Heart left ventricle (tissue), 16 donors: Measurements from ENCODE around the gene HIPK2. TPM values are rescaled to one million over a fixed set of nuclear protein-coding genes. Genes with fewer than 3 reads are reported as not detected.

ENCODE experiments used
- ATAC-seq, 4 donors: fragments of 200-7000 bp; cut with Tn5 transposase; one replicate each; pipeline ENCODE4 v1.9.1; 2020 to 2022; ENCODE audit warnings: moderate library complexity in 4 of 4, mild to moderate bottlenecking in 3 of 4, moderate number of reproducible peaks in 1 of 4
- DNase-seq, 5 donors: peaks; one replicate each; pipeline ENCODE4 v3.0.0-alpha.2; 2020
- H3K27ac ChIP-seq, 12 donors: fragments of 200-600 bp; sonication (generic) in 4 of 12; one replicate each; pipeline versions ENCODE4 v1.5.0 to v1.8.0; 2016 to 2022; ENCODE audit warnings: mild to moderate bottlenecking in 2 of 12
- H3K27me3 ChIP-seq, 9 donors: fragments of 200-600 bp; sonication (generic) in 2 of 9; one replicate each; pipeline versions ENCODE4 v1.5.1 to v1.8.0; 2016 to 2022; ENCODE audit warnings: mild to moderate bottlenecking in 3 of 9
- H3K36me3 ChIP-seq, 9 donors: fragments of 200-600 bp; sonication (generic) in 2 of 9; one replicate each; pipeline versions ENCODE4 v1.5.0 to v1.8.0; 2018 to 2022; ENCODE audit warnings: mild to moderate bottlenecking in 2 of 9
- H3K4me1 ChIP-seq, 12 donors: fragments of 200-600 bp; sonication (generic) in 4 of 12; one replicate each; pipeline versions ENCODE4 v1.5.0 to v1.8.0; 2016 to 2022; ENCODE audit warnings: mild to moderate bottlenecking in 3 of 12
- H3K4me3 ChIP-seq, 12 donors: fragments of 200-600 bp; sonication (generic) in 4 of 12; one replicate each; pipeline versions ENCODE4 v1.5.0 to v1.8.0; 2017 to 2022; ENCODE audit warnings: mild to moderate bottlenecking in 9 of 12, moderate library complexity in 4 of 12
- H3K9me3 ChIP-seq, 12 donors: fragments of 200-600 bp; sonication (generic) in 4 of 12; one replicate each; pipeline versions ENCODE4 v1.5.0 to v1.8.0; 2016 to 2022; ENCODE audit warnings: mild to moderate bottlenecking in 1 of 12
- POLR2A ChIP-seq, 2 donors: fragments of 450-650 bp; IDR thresholded peaks; one replicate each; pipeline ENCODE4 v1.6.1; 2017; ENCODE audit warnings: antibody characterized with exemption in 2 of 2, mild to moderate bottlenecking in 2 of 2, moderate library complexity in 2 of 2
- WGBS, 4 donors: extraction: QIAGEN DNeasy Blood & Tissue Kit in 2 of 4; methylation state at CpG; one replicate each; pipeline versions ENCODE4 v1.1.5 to v1.1.7; 2013 to 2018; 5-methylcytosine and 5-hydroxymethylcytosine counted together
- intact Hi-C, 10 donors: fragments of 100-400 bp; cut with DNase I; formaldehyde crosslinking; loops; one replicate each; pipeline versions ENCODE4 v1.11.1 to v1.14.2; 2022
- polyA plus RNA-seq, 2 donors: library from polyadenylated mRNA; stranded (reverse); fragments of 200-250 nt; gene quantifications; one replicate each; pipeline ENCODE4 v1.2.3, GENCODE V29; 2013
- total RNA-seq, 9 donors: library from RNA; depleted of rRNA in 2 of 9; stranded (reverse); fragments of >200 nt in 2 of 9; fragmentation: NEBNext Ultra II Directional in 3 of 9; extraction: Animal tissue kit (Norgen Biotek cat#: 25700) in 3 of 9; gene quantifications; one replicate each; pipeline versions ENCODE4 v1.1.0 to v1.2.4, GENCODE V29; 2016 to 2023
- TF ChIP-seq, protein P1 (sequence below), 12 donors: fragments of 200-600 bp; sonication (generic) in 4 of 12; IDR thresholded peaks; one replicate each; pipeline versions ENCODE4 v1.5.0 to v1.8.0; 2018 to 2022; ENCODE audit warnings: antibody characterized with exemption in 12 of 12, mild to moderate bottlenecking in 5 of 12
- donor health status: ischemic (EF 13 %, LVEDD 7.1; RV severe dilation, severe dysfunction).
- donor health status: healthy with polysubstance abuse.
- donor health status: DM: no; HTN: yes; CAD: no.
- donor health status: DM: no; HTN: no; CAD: no.
- donor health status: ischemic (EF 25% LVEDD 6.9; RV normal size, moderate dysfunction).
- donor health status: ischemic (EF 25% LVEDD 5.7; RV mildly dilated, moderate dysfunction).
- donor health status: healthy.
- donor health status: DM: yes; HTN: yes; CAD: no.
- donor health status: ischemic (EF 35%, LVEDD 5.7; RV mildly dilated, moderate dysfunction).
- donor health status: nonischemic (EF 11% LVEDD 7.7; RV severe dilation, severe dysfunction).
- donor health status: DM: yes; HTN: yes; CAD: no.
- donor health status: PGD.
- donor health status: ischemic (EF 29% LVEDD 5.4; RV normal size, mild dysfunction).
- donor health status: nonischemic (EF 23%, LVEDD 6.1; RV moderate dilation, normal function).

Gene HIPK2
- total and polyA plus RNA-seq, 11 donors = 43.2 to 244 (median 143) TPM

DNA sequence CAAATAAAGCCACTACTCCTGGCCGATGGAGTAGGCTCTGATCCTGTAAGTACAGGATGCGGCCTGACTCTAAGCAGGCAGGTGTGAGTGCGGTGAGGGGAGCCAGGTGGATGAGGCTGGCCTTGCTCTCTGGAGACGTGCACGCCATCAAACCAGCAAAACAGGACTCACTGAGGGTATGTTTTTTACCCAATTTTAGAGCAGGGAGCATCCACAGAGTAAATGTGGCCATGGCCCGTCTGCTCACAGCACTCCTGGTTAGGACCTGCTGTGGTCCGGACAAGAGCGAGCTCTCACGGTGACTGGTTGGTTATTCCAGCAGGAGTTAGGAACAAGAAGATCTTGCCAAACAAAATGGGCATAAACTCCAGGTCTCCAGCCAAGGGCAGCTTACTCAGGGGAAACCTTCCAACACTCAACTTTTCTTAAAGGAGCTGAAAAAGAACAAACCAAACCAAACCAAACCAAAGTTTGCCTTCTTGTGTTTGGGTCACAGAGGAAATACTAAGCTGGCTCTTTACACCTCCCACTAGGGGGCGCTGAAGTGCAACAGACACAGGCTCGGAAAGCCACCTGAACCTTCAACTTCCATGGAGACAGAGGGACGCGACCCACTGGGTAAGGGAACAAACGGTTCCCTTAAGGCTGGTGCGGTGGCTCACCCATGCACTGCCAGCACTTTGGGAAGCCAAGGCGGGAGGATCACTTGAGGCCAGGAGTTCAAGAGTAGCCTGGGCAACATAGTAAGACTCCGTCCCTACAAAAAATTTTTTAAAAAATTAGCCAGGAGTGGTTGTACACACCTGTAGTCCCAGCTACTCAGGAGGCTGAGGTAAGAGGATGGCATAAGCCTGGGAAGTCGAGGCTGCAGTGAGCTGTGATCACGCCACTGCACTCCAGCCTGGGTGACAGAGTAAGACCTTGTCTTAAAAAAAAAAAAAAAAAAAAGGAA, 131.9 kb downstream of the HIPK2 start:
- whole genome bisulfite sequencing, 4 donors = 53 to 56% (median 55%) methylated on average over 19 of the region's 19 CpGs
- DNase-seq (peak; percentile 83 to 90 (median 85)), ATAC-seq (peak; percentile 53 to 71 (median 54))
- intact Hi-C loops = loop anchor here (1.0 to 10.0 kb wide), 12 partner anchors 51 to 689 kb away; partner anchors contain the start of gene HIPK2 (in 7 of the 10)
- H3K36me3 ChIP-seq = peaks cover 0 to 16% (median 7%) of the 10 kb centered on the region in 9 donors
- peak in 1 of 2 donors; percentile 24 for TF ChIP-seq POLR2A (IDR thresholded peaks at IDR 0.05)
- TF ChIP-seq, protein P1, sequence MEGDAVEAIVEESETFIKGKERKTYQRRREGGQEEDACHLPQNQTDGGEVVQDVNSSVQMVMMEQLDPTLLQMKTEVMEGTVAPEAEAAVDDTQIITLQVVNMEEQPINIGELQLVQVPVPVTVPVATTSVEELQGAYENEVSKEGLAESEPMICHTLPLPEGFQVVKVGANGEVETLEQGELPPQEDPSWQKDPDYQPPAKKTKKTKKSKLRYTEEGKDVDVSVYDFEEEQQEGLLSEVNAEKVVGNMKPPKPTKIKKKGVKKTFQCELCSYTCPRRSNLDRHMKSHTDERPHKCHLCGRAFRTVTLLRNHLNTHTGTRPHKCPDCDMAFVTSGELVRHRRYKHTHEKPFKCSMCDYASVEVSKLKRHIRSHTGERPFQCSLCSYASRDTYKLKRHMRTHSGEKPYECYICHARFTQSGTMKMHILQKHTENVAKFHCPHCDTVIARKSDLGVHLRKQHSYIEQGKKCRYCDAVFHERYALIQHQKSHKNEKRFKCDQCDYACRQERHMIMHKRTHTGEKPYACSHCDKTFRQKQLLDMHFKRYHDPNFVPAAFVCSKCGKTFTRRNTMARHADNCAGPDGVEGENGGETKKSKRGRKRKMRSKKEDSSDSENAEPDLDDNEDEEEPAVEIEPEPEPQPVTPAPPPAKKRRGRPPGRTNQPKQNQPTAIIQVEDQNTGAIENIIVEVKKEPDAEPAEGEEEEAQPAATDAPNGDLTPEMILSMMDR (IDR thresholded peaks at IDR 0.05) = peak; percentile 84 to 95 (median 92)
- H3K9me3 ChIP-seq = no peaks in the 10 kb centered on the region
- no peaks in the 10 kb centered on the region for H3K27me3 ChIP-seq
- peaks cover 0 to 53% (median 44%) of the 10 kb centered on the region in 12 donors for H3K4me1 ChIP-seq
- H3K4me3 ChIP-seq = no peak overlapping the region
- peak overlapping the region in 9 of 12 donors; percentile 5 to 83 (median 77) for H3K27ac ChIP-seq

DNA sequence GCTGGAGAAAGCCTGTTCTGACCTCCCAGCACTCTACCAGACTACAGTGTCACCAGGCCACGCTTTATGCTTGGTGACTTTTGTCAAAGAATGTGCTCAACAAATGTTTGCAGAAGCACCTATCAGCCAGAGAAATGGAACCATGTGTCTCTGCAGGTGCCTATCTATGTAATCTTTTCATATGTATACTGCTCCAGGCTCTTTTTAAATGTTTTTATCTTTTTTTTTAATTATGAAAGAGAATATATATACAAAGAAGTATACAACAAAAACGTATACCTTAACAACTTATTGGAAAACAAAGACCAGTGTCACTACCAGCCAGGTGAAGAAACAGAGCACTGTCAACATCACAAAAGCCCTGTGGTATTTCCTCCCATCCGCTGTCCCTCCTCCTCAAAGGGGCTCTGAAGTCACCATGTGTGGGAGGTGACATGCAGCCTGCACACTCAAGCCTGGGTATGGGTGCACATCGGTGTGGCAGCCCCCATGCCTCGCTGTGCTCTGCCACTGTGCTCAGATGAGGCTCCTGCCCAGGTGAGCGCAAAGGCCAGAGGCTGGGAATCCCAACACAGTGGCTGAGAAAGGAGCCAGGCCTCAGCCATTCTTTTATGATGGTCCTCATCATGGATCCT, 133.7 kb downstream of the HIPK2 start:
- ATAC-seq (no peak), DNase-seq (no peak)
- H3K4me1 ChIP-seq = peaks cover 0 to 50% (median 28%) of the 10 kb centered on the region in 12 donors
- no peaks in the 10 kb centered on the region for H3K9me3 ChIP-seq
- intact Hi-C loops = loop anchor here in 5 of 10 donors (2.0 to 10.0 kb wide), 5 partner anchors 353 to 691 kb away; no protein-coding TSS in a partner anchor
- no peak overlapping the region for H3K27ac ChIP-seq
- no peaks in the 10 kb centered on the region for H3K27me3 ChIP-seq
- no peak for TF ChIP-seq POLR2A (IDR thresholded peaks at IDR 0.05)
- 74 to 84% (median 82%) methylated on average over 6 of the region's 6 CpGs for WGBS, 4 donors
- no peak overlapping the region for H3K4me3 ChIP-seq
- peaks cover 0 to 16% (median 8%) of the 10 kb centered on the region in 9 donors for H3K36me3 ChIP-seq

DNA sequence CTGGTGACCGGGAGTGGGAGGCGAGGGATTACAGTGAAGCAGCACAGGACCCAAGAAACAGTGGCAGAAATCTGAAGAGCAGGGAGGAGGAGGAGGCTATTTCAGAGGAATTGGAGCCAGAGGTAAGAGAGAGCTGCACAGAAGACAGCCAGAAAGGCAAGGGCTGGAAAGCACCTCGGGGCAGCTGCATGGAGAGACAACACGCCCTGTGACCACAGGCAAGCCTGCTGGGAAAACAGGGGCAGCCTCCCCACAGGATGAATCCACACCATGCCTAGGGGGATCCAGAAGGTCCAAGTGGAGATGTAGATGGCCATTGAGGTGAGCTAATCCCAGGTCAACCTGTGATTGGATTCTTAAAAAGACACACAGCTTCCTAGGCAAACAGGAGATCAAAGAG, 135.5 kb downstream of the HIPK2 start:
- TF ChIP-seq, protein P1 (IDR thresholded peaks at IDR 0.05) = no peak
- TF ChIP-seq POLR2A (IDR thresholded peaks at IDR 0.05) = no peak
- DNase-seq (no peak), ATAC-seq (no peak)
- no peak overlapping the region for H3K27ac ChIP-seq
- peaks cover 0 to 16% (median 8%) of the 10 kb centered on the region in 9 donors for H3K36me3 ChIP-seq
- H3K9me3 ChIP-seq = no peaks in the 10 kb centered on the region
- 90 to 92% (median 91%) methylated on average over 4 of the region's 4 CpGs for WGBS, 4 donors
- H3K4me3 ChIP-seq = no peak overlapping the region
- peaks cover 0 to 45% (median 15%) of the 10 kb centered on the region in 12 donors for H3K4me1 ChIP-seq
- no peaks in the 10 kb centered on the region for H3K27me3 ChIP-seq
- intact Hi-C loops = loop anchor here in 2 of 10 donors (5.0 to 10.0 kb wide), 2 partner anchors 360 to 693 kb away; no protein-coding TSS in a partner anchor

DNA sequence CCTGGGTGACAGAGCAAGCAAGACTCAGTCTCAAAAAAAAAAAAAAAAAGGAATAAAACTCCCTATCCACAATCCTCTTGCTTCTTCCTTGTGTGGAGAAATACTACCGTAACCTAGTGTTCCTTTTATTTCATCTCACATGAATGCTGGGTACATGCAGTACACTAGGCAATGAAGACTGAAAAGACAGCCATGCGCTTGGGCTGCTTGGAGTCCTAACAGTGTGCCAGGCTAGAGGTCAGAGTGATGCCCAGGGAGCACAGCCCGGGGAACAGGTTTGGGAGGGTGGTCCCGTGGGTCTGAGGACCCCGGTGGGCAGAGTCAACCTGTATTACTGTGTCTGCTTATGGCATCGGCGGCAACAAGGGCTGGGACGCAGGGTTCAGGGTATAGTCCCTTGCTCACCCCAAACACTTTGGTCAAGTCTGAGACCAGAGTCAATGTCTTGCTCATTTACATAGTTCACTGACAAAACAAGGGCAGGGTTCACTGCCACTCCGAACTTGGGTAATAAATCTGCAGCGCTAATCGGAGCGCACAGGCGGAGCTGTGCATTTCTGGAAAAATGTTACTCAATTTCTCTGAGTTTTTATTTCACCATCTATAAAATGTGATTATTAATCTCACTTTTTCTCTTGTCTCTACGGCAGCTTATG, 136.3 kb downstream of the HIPK2 start:
- Histone ChIP-seq H3K27ac (no peak overlapping the region), H3K9me3 (peaks cover 0 to 5% (median 0%) of the 10 kb centered on the region in 12 donors), H3K4me1 (peaks cover 0 to 37% (median 8%) of the 10 kb centered on the region in 12 donors), H3K27me3 (no peaks in the 10 kb centered on the region), H3K4me3 (no peak overlapping the region), H3K36me3 (peaks cover 0 to 16% (median 8%) of the 10 kb centered on the region in 9 donors)
- intact Hi-C loops = loop anchor here in 2 of 10 donors (5.0 to 10.0 kb wide), 2 partner anchors 361 to 693 kb away; no protein-coding TSS in a partner anchor
- 94 to 96% (median 95%) methylated on average over 14 of the region's 14 CpGs for WGBS, 4 donors
- TF ChIP-seq POLR2A (IDR thresholded peaks at IDR 0.05) = no peak
- TF ChIP-seq, protein P1 (IDR thresholded peaks at IDR 0.05) = no peak
- DNase-seq (no peak), ATAC-seq (no peak)
